ENCODE results near the gene NACC2.

NACC2 gene

DNA sequence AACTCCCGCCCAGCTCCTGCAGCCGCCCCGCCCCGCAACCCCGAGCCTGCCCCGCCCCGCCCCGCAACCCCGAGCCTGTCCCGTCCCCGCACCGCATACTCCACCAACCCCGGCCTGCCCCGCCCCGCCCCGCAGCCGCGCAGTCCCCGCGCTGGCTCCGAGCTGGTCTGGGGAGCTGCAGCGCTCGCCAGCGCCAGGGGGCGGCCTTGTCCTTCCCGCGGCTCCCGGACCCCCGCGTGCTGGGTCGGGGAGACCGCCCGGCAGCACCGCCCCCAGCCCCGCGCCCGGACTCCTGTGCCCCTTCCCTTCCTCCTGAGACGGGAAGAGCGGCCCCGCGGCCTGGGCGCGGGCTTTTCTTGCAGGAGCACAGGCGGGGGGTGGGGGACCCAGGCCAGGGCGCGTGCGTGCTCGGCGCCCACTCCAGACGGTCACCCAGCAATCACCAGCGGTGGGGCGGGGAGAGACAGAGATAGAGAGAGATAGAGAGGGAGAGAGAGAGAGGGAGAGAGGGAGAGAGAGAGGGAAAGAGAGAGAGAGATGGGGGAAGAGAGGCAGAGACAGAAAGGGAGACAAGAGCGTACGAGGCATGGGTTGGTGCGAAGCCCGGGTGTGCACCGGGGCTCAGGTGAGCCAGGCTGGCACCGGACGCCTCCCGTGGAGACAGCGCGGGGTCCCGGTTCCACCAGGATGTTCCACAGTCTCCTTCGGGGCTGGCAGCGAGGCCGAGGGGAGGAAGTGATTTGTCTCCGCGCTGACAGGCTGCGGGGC is 38.3 kb upstream of the NACC2 start (continued):
- TF ChIP-seq, protein P1, sequence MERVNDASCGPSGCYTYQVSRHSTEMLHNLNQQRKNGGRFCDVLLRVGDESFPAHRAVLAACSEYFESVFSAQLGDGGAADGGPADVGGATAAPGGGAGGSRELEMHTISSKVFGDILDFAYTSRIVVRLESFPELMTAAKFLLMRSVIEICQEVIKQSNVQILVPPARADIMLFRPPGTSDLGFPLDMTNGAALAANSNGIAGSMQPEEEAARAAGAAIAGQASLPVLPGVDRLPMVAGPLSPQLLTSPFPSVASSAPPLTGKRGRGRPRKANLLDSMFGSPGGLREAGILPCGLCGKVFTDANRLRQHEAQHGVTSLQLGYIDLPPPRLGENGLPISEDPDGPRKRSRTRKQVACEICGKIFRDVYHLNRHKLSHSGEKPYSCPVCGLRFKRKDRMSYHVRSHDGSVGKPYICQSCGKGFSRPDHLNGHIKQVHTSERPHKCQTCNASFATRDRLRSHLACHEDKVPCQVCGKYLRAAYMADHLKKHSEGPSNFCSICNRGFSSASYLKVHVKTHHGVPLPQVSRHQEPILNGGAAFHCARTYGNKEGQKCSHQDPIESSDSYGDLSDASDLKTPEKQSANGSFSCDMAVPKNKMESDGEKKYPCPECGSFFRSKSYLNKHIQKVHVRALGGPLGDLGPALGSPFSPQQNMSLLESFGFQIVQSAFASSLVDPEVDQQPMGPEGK (tag by site-specific recombination; IDR thresholded peaks at IDR 0.05) = peak; percentile 89
- TF ChIP-seq ZNF558 (tag by site-specific recombination; IDR thresholded peaks at IDR 0.05) (no peak), ZNF677 (tag by site-specific recombination; IDR thresholded peaks at IDR 0.05) (no peak), ZNF354C (tag by site-specific recombination; IDR thresholded peaks at IDR 0.05; ENCODE audit: borderline replicate concordance, low read depth) (no peak), ZSCAN30 (tag by site-specific recombination; IDR thresholded peaks at IDR 0.05) (peak; percentile 71), KLF1 (tag by site-specific recombination; IDR thresholded peaks at IDR 0.05) (peak; percentile 74), ZNF626 (tag by site-specific recombination; IDR thresholded peaks at IDR 0.05) (no peak), KLF8 (tag by site-specific recombination; IDR thresholded peaks at IDR 0.05) (no peak), ZBTB21 (tag by site-specific recombination; IDR thresholded peaks at IDR 0.05) (no peak), ZSCAN16 (tag by site-specific recombination; IDR thresholded peaks at IDR 0.05) (no peak), TCF7L2 (IDR thresholded peaks at IDR 0.05; ENCODE audit: borderline replicate concordance, low read depth, low read length) (no peak), ZFP41 (tag by site-specific recombination; IDR thresholded peaks at IDR 0.05; ENCODE audit: borderline replicate concordance) (no peak), ZNF701 (tag by site-specific recombination; IDR thresholded peaks at IDR 0.05) (no peak), ZNF2 (tag by site-specific recombination; IDR thresholded peaks at IDR 0.05) (peak; percentile 71), ZNF76 (tag by site-specific recombination; IDR thresholded peaks at IDR 0.05; ENCODE audit: borderline replicate concordance, low read depth) (peak; percentile 59; the same call in 1 of the 2 replicates), ZNF37A (tag by site-specific recombination; IDR thresholded peaks at IDR 0.05) (no peak), ZNF132 (tag by site-specific recombination; IDR thresholded peaks at IDR 0.05; ENCODE audit: borderline replicate concordance) (no peak), ZBTB1 (tag by site-specific recombination; IDR thresholded peaks at IDR 0.05) (no peak), ZNF548 (tag by site-specific recombination; IDR thresholded peaks at IDR 0.05) (no peak), ZNF174 (tag by site-specific recombination; IDR thresholded peaks at IDR 0.05) (no peak), ZFP69B (tag by site-specific recombination; IDR thresholded peaks at IDR 0.05) (no peak)
- TF ChIP-seq, protein P2, sequence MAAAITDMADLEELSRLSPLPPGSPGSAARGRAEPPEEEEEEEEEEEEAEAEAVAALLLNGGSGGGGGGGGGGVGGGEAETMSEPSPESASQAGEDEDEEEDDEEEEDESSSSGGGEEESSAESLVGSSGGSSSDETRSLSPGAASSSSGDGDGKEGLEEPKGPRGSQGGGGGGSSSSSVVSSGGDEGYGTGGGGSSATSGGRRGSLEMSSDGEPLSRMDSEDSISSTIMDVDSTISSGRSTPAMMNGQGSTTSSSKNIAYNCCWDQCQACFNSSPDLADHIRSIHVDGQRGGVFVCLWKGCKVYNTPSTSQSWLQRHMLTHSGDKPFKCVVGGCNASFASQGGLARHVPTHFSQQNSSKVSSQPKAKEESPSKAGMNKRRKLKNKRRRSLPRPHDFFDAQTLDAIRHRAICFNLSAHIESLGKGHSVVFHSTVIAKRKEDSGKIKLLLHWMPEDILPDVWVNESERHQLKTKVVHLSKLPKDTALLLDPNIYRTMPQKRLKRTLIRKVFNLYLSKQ (tag by site-specific recombination; IDR thresholded peaks at IDR 0.05; ENCODE audit: borderline replicate concordance) = no peak
- TF ChIP-seq, protein P3, sequence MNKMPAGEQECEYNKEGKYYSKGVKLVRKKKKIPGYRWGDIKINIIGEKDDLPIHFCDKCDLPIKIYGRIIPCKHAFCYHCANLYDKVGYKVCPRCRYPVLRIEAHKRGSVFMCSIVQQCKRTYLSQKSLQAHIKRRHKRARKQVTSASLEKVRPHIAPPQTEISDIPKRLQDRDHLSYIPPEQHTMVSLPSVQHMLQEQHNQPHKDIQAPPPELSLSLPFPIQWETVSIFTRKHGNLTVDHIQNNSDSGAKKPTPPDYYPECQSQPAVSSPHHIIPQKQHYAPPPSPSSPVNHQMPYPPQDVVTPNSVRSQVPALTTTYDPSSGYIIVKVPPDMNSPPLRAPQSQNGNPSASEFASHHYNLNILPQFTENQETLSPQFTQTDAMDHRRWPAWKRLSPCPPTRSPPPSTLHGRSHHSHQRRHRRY (tag by site-specific recombination; IDR thresholded peaks at IDR 0.05) = no peak
- TF ChIP-seq, protein P4, sequence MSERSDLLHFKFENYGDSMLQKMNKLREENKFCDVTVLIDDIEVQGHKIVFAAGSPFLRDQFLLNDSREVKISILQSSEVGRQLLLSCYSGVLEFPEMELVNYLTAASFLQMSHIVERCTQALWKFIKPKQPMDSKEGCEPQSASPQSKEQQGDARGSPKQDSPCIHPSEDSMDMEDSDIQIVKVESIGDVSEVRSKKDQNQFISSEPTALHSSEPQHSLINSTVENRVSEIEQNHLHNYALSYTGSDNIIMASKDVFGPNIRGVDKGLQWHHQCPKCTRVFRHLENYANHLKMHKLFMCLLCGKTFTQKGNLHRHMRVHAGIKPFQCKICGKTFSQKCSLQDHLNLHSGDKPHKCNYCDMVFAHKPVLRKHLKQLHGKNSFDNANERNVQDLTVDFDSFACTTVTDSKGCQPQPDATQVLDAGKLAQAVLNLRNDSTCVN (tag by site-specific recombination; optimal IDR thresholded peaks at IDR 0.05) = peak; percentile 85
- TF ChIP-seq, protein P5, sequence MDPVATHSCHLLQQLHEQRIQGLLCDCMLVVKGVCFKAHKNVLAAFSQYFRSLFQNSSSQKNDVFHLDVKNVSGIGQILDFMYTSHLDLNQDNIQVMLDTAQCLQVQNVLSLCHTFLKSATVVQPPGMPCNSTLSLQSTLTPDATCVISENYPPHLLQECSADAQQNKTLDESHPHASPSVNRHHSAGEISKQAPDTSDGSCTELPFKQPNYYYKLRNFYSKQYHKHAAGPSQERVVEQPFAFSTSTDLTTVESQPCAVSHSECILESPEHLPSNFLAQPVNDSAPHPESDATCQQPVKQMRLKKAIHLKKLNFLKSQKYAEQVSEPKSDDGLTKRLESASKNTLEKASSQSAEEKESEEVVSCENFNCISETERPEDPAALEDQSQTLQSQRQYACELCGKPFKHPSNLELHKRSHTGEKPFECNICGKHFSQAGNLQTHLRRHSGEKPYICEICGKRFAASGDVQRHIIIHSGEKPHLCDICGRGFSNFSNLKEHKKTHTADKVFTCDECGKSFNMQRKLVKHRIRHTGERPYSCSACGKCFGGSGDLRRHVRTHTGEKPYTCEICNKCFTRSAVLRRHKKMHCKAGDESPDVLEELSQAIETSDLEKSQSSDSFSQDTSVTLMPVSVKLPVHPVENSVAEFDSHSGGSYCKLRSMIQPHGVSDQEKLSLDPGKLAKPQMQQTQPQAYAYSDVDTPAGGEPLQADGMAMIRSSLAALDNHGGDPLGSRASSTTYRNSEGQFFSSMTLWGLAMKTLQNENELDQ (tag by site-specific recombination; IDR thresholded peaks at IDR 0.05; ENCODE audit: low read depth) = no peak
- TF ChIP-seq, protein P6, sequence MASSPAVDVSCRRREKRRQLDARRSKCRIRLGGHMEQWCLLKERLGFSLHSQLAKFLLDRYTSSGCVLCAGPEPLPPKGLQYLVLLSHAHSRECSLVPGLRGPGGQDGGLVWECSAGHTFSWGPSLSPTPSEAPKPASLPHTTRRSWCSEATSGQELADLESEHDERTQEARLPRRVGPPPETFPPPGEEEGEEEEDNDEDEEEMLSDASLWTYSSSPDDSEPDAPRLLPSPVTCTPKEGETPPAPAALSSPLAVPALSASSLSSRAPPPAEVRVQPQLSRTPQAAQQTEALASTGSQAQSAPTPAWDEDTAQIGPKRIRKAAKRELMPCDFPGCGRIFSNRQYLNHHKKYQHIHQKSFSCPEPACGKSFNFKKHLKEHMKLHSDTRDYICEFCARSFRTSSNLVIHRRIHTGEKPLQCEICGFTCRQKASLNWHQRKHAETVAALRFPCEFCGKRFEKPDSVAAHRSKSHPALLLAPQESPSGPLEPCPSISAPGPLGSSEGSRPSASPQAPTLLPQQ (tag by site-specific recombination; IDR thresholded peaks at IDR 0.05) = peak; percentile 33; the same call in 1 of the 2 replicates
- TF ChIP-seq, protein P7, sequence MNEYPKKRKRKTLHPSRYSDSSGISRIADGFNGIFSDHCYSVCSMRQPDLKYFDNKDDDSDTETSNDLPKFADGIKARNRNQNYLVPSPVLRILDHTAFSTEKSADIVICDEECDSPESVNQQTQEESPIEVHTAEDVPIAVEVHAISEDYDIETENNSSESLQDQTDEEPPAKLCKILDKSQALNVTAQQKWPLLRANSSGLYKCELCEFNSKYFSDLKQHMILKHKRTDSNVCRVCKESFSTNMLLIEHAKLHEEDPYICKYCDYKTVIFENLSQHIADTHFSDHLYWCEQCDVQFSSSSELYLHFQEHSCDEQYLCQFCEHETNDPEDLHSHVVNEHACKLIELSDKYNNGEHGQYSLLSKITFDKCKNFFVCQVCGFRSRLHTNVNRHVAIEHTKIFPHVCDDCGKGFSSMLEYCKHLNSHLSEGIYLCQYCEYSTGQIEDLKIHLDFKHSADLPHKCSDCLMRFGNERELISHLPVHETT (tag by site-specific recombination; IDR thresholded peaks at IDR 0.05) = no peak

All from HEK293 (cell line).